Activated CD4-positive, alpha-beta memory T cell treated with anti-CD3 and anti-CD28 coated beads for 36 hours (primary cell): ENCODE measurements around the gene IL25. TPM values are rescaled to one million over a fixed set of nuclear protein-coding genes. Genes with fewer than 3 reads are reported as not detected.
"Not testable (repeated sequence)": the region's sequence is repeated elsewhere in the genome, so short reads cannot be mapped to it uniquely, and the experiment has no call there.

ENCODE experiments used
- CTCF ChIA-PET: fragments of 350-600 bp; sonication (Branson Sonifier 250); formaldehyde crosslinking; loops from one replicate; lab custom pipeline; 2021; ENCODE audit warnings: antibody characterized with exemption, inconsistent platforms; lab: Charles Lee
- POLR2A ChIA-PET: fragments of 350-600 bp; sonication (Branson Sonifier 250); formaldehyde crosslinking; loops from one replicate; lab custom pipeline; 2021; ENCODE audit warnings: antibody characterized with exemption; lab: Charles Lee
- DNase-seq: peaks from one replicate; pipeline ENCODE4 v3.0.0-alpha.2; 2020
- H3K27ac Mint-ChIP-seq: one replicate; pipeline ENCODE4 v1.8.0; 2021; ENCODE audit warnings: mixed read lengths
- H3K27me3 Mint-ChIP-seq: one replicate; pipeline ENCODE4 v1.8.0; 2021; ENCODE audit warnings: mixed read lengths
- H3K36me3 Mint-ChIP-seq: one replicate; pipeline ENCODE4 v1.8.0; 2021; ENCODE audit warnings: mixed read lengths
- H3K4me1 Mint-ChIP-seq: one replicate; pipeline ENCODE4 v1.8.0; 2021; ENCODE audit warnings: low read depth, mixed read lengths
- H3K4me3 Mint-ChIP-seq: one replicate; pipeline ENCODE4 v1.8.0; 2021; ENCODE audit warnings: mild to moderate bottlenecking, mixed read lengths
- H3K9me3 Mint-ChIP-seq: one replicate; pipeline ENCODE4 v1.8.0; 2021; ENCODE audit warnings: mixed read lengths
- intact Hi-C: fragments of 100-400 bp; cut with micrococcal nuclease; formaldehyde crosslinking; loops from one replicate; pipeline ENCODE4 v1.15.1; 2023
- total RNA-seq, 2 experiments: library from RNA; stranded (reverse); gene quantifications; one replicate each; pipeline ENCODE4 v1.2.3, GENCODE V29; 2021

The IL25 gene
- total RNA-seq, 2 experiments from 2014 or later, result not detected

- CTCF ChIA-PET, result interaction anchor here (0.6 kb wide), 1 partner anchor 15 kb away, joined by 3 read pairs; no protein-coding TSS in a partner anchor
These were observed 28.0 kb downstream of the IL25 start for GRCh38 chr14:23400496-23401149.

GRCh38 chr14:23401291-23401690, 28.7 kb downstream of the IL25 start:
- no peaks in the 10 kb centered on the region for H3K36me3 Mint-ChIP-seq
- intact Hi-C loops, result no loop called here
- H3K9me3 Mint-ChIP-seq, result no peaks in the 10 kb centered on the region

More at GRCh38 chr14:23400496-23401149, 28.0 kb downstream of the IL25 start:
- H3K4me3 Mint-ChIP-seq, H3K36me3 Mint-ChIP-seq, H3K27me3 Mint-ChIP-seq, H3K4me1 Mint-ChIP-seq, DNase-seq, H3K9me3 Mint-ChIP-seq, H3K27ac Mint-ChIP-seq, POLR2A ChIA-PET, intact Hi-C loops: not testable (repeated sequence)

GRCh38 chr14:23402296-23403138, 29.9 kb downstream of the IL25 start:
- ChIA-PET POLR2A (no interaction called here), CTCF (no interaction called here)
- Mint-ChIP-seq H3K4me3 (no peak overlapping the region), H3K4me1 (no peaks in the 10 kb centered on the region), H3K27me3 (no peaks in the 10 kb centered on the region), H3K27ac (no peak overlapping the region), H3K9me3 (no peaks in the 10 kb centered on the region), H3K36me3 (no peaks in the 10 kb centered on the region)
- intact Hi-C loops, result no loop called here
- DNase-seq, result no peak

More at GRCh38 chr14:23401291-23401690, 28.7 kb downstream of the IL25 start:
- Mint-ChIP-seq H3K4me3 (no peak overlapping the region), H3K27ac (no peak overlapping the region), H3K27me3 (no peaks in the 10 kb centered on the region), H3K4me1 (no peaks in the 10 kb centered on the region)
- DNase-seq, result no peak
- CTCF ChIA-PET, result no interaction called here
- POLR2A ChIA-PET, result no interaction called here

GRCh38 chr14:23403139-23403438, 30.5 kb downstream of the IL25 start:
- Mint-ChIP-seq H3K27me3 (no peaks in the 10 kb centered on the region), H3K4me1 (no peaks in the 10 kb centered on the region), H3K36me3 (no peaks in the 10 kb centered on the region), H3K4me3 (no peak overlapping the region), H3K27ac (no peak overlapping the region), H3K9me3 (no peaks in the 10 kb centered on the region)
- CTCF ChIA-PET, result no interaction called here
- POLR2A ChIA-PET, result no interaction called here
- intact Hi-C loops, result no loop called here
- no peak for DNase-seq

- CTCF ChIA-PET, result no interaction called here
- H3K4me3 Mint-ChIP-seq, result no peak overlapping the region
- DNase-seq, result no peak
- POLR2A ChIA-PET, result no interaction called here
- no peak overlapping the region for H3K27ac Mint-ChIP-seq
- H3K36me3 Mint-ChIP-seq, result no peaks in the 10 kb centered on the region
- no peaks in the 10 kb centered on the region for H3K9me3 Mint-ChIP-seq
- H3K4me1 Mint-ChIP-seq, result no peaks in the 10 kb centered on the region
- intact Hi-C loops, result no loop called here
- H3K27me3 Mint-ChIP-seq, result no peaks in the 10 kb centered on the region
These were observed 31.3 kb downstream of the IL25 start for GRCh38 chr14:23403908-23404307.

GRCh38 chr14:23404331-23404900, 31.8 kb downstream of the IL25 start:
- DNase-seq, result no peak
- ChIA-PET POLR2A (no interaction called here), CTCF (no interaction called here)
- intact Hi-C loops, result no loop called here
- no peaks in the 10 kb centered on the region for H3K27me3 Mint-ChIP-seq
- H3K4me3 Mint-ChIP-seq, result no peak overlapping the region
- H3K36me3 Mint-ChIP-seq, result no peaks in the 10 kb centered on the region
- H3K4me1 Mint-ChIP-seq, result no peaks in the 10 kb centered on the region
- no peak overlapping the region for H3K27ac Mint-ChIP-seq
- no peaks in the 10 kb centered on the region for H3K9me3 Mint-ChIP-seq

- ChIA-PET POLR2A (no interaction called here), CTCF (no interaction called here)
- no peaks in the 10 kb centered on the region for H3K9me3 Mint-ChIP-seq
- intact Hi-C loops, result no loop called here
- no peak for DNase-seq
- no peaks in the 10 kb centered on the region for H3K36me3 Mint-ChIP-seq
- no peaks in the 10 kb centered on the region for H3K4me1 Mint-ChIP-seq
- H3K27me3 Mint-ChIP-seq, result no peaks in the 10 kb centered on the region
- H3K4me3 Mint-ChIP-seq, result no peak overlapping the region
- H3K27ac Mint-ChIP-seq, result no peak overlapping the region
These were observed 32.5 kb downstream of the IL25 start for GRCh38 chr14:23405096-23405495.

- CTCF ChIA-PET, result no interaction called here
- Mint-ChIP-seq H3K36me3 (no peaks in the 10 kb centered on the region), H3K9me3 (no peaks in the 10 kb centered on the region), H3K4me3 (no peak overlapping the region), H3K27ac (no peak overlapping the region), H3K27me3 (no peaks in the 10 kb centered on the region), H3K4me1 (no peaks in the 10 kb centered on the region)
- DNase-seq, result no peak
- intact Hi-C loops, result no loop called here
- POLR2A ChIA-PET, result no interaction called here
These were observed 33.0 kb downstream of the IL25 start for GRCh38 chr14:23405516-23406025.

GRCh38 chr14:23406244-23406643, 33.6 kb downstream of the IL25 start:
- no peaks in the 10 kb centered on the region for H3K9me3 Mint-ChIP-seq
- ChIA-PET CTCF (no interaction called here), POLR2A (no interaction called here)
- H3K27me3 Mint-ChIP-seq, result no peaks in the 10 kb centered on the region
- no peak overlapping the region for H3K4me3 Mint-ChIP-seq
- no peak overlapping the region for H3K27ac Mint-ChIP-seq
- no peaks in the 10 kb centered on the region for H3K36me3 Mint-ChIP-seq
- intact Hi-C loops, result no loop called here
- no peaks in the 10 kb centered on the region for H3K4me1 Mint-ChIP-seq
- no peak for DNase-seq

GRCh38 chr14:23406725-23407355, 34.2 kb downstream of the IL25 start:
- H3K27me3 Mint-ChIP-seq, result no peaks in the 10 kb centered on the region
- intact Hi-C loops, result no loop called here
- CTCF ChIA-PET, result no interaction called here

GRCh38 chr14:23407516-23408306, 35.1 kb downstream of the IL25 start, which contains the start of gene MYH6:
MYH6 (minus strand) TSS chr14:23408273; CDS start chr14:23407223, 1,050 bp downstream.
- Mint-ChIP-seq H3K4me3 (no peak within 1 kb of the TSS), H3K27me3 (no peaks in the 10 kb centered on the region), H3K36me3 (no peaks in the 10 kb centered on the region), H3K27ac (no peak within 1 kb of the TSS), H3K9me3 (no peaks in the 10 kb centered on the region), H3K4me1 (no peaks in the 10 kb centered on the region)
- POLR2A ChIA-PET, result no interaction called here
- CTCF ChIA-PET, result no interaction called here
- intact Hi-C loops, result no loop called here
- DNase-seq, result no peak

More at GRCh38 chr14:23406725-23407355, 34.2 kb downstream of the IL25 start:
- Mint-ChIP-seq H3K4me3 (no peak overlapping the region), H3K9me3 (no peaks in the 10 kb centered on the region), H3K4me1 (no peaks in the 10 kb centered on the region), H3K27ac (no peak overlapping the region), H3K36me3 (no peaks in the 10 kb centered on the region)
- POLR2A ChIA-PET, result no interaction called here
- no peak for DNase-seq
